ENCODE results near the gene UGT1A9.

UGT1A9 gene

GRCh38 chr2:233764761-233765160 lies 93.1 kb downstream of the UGT1A9 start:
- DNase-seq: no peak

DNA sequence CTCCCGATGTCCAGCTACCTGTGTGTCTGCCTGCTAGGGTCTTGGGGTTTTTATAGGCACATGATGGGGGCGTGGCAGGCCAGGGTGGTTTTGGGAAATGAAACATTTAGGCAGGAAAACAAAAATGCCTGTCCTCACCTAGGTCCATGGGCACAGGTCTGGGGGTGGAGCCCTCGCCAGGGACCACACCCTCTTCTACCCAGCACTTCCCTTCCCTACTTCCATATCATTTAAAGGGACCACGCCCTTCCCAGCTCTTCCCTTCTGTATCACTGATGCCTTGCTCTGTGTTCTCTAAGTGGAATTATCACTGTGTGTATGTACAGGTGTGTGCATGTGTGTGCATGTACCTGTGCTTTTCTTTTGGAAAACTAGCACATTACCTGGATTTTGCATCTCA lies 94.7 kb downstream of the UGT1A9 start:
- DNase-seq: no peak

DNA sequence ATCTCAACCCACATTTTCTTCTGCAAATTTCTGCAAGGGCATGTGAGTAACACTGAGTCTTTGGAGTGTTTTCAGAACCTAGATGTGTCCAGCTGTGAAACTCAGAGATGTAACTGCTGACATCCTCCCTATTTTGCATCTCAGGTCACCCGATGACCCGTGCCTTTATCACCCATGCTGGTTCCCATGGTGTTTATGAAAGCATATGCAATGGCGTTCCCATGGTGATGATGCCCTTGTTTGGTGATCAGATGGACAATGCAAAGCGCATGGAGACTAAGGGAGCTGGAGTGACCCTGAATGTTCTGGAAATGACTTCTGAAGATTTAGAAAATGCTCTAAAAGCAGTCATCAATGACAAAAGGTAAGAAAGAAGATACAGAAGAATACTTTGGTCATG lies 96.4 kb downstream of the UGT1A9 start:
- no peak for DNase-seq

- no peak for DNase-seq
These were observed 97.6 kb downstream of the UGT1A9 start for GRCh38 chr2:233769260-233769659.

DNA sequence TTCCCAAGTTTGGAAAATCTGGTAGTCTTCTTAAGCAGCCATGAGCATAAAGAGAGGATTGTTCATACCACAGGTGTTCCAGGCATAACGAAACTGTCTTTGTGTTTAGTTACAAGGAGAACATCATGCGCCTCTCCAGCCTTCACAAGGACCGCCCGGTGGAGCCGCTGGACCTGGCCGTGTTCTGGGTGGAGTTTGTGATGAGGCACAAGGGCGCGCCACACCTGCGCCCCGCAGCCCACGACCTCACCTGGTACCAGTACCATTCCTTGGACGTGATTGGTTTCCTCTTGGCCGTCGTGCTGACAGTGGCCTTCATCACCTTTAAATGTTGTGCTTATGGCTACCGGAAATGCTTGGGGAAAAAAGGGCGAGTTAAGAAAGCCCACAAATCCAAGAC lies 100.5 kb downstream of the UGT1A9 start:
- DNase-seq: no peak

DNA sequence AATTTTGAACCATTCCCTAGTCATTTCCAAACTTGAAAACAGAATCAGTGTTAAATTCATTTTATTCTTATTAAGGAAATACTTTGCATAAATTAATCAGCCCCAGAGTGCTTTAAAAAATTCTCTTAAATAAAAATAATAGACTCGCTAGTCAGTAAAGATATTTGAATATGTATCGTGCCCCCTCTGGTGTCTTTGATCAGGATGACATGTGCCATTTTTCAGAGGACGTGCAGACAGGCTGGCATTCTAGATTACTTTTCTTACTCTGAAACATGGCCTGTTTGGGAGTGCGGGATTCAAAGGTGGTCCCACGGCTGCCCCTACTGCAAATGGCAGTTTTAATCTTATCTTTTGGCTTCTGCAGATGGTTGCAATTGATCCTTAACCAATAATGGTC lies 100.9 kb downstream of the UGT1A9 start:
- no peak for DNase-seq

DNA sequence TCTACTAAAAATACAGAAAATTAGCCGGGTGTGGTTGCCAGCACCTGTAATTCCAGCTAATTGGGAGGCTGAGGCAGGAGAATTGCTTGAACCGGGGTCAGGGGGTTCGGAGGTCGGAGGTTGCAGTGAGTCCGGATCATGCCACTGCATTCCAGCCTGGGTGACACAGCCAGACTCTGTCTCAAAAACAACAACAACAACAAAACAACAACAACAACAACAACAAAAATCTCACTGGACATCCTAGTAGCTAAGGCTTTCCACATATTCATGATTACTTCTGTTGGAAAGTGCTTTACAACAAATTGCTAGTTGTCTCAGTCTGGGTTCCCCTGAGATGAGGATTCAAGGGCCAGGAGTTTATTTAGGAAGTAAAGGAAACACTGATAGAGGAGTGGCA lies 102.2 kb downstream of the UGT1A9 start:
- DNase-seq: no peak

DNA sequence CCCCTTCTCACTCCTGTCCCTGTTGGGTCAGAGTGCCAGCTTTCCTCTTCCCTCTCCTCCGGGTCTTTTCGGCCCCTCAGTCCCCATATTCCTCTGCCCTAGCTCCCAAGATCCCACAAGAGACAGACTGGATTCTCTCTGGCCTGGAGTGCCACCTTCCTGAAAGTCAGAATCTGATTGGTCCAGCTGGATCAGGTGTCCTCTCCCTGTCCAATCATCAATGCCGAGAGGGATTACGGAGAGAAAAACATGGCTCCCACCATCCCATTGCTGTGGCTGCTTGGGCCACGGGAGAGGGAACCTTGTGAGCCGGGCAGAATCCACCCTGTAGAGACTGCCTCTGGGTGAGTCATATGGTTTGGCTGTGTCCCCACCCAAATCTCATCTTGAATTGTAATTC lies 103.7 kb downstream of the UGT1A9 start:
- no peak for DNase-seq

DNA sequence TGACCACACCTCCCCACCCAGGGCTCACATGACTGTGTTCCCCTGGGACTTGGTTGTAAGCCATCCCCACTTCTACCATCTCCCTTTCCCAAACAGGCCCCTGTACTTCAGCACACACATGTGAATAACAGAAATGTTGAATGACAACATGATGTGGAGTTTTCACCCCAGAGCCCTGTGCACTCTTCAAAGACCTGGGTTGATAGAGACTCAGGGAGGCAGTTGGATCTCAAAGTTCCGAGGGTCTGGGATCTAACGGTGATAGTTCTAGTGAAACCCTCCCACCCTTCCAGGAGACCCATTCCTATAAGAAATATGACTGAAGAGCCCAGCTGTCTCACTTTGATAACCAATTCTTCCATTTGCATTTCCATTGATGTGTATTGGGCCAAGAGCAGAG lies 106.3 kb downstream of the UGT1A9 start, which contains the start of gene MROH2A:
TSS of gene MROH2A (plus strand) at position 301 of the 400 bp plus-strand sequence. CDS start 1,029 bp downstream, outside the sequence.
- DNase-seq: no peak

DNA sequence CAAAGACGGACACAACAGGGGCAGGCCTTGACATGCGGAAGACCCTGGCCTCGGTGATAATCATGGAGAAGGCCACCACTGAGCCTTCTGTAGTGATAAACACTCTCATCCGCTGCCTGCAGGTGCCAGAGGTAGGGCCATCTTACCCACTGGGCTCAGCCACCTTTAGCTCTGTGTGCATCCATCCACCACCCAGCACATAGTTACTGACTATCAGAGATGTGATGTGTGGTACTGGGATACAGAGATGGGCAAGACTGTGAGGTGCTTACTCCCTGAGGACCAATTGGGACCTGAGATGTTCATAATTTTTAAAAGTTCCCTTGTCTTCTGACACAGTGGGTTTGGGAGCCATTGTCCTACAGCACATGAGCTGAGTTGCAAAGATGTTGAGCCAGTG lies 108.0 kb downstream of the UGT1A9 start:
- no peak for DNase-seq

- no peak for DNase-seq
These were observed 109.1 kb downstream of the UGT1A9 start for GRCh38 chr2:233780771-233781170.

- no peak for DNase-seq
These were observed 117.9 kb downstream of the UGT1A9 start for GRCh38 chr2:233789554-233789953.

DNA sequence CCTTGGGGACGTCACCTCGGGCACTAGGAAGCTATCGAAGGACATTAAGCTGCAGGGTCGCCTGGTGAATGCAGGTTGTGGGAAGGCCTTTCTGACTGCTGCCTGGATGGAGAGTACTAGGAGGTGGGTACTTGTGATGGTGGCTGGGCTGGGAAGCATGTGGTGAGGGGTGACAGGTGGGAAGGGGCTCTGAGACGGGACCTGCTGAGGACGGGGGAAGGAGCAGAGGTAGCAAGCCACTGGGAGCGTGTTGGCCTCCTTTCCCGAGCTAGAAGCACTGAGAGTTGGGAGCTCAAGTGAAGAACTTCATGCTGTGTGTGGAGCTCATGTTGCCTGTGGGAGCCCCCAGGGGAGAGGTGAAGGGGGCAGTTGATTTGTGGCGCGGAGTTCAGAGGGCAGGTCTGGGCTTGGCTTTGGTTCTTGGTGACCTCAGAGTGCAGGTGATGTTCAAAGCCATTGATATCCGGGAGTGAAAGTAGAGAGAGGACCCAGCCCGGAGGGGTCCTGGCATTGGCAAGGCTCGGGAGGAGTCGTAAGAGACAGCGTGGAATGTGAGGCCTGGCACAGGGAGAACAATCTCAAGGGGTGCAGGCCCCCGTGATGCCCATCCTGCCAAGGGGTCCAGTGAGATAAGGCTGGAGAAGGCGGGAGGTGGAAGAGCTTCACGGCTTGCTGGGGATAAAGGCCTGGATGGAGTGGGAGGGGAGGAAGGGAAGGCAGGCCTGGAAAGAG lies 119.6 kb downstream of the UGT1A9 start:
- DNase-seq: no peak

DNA sequence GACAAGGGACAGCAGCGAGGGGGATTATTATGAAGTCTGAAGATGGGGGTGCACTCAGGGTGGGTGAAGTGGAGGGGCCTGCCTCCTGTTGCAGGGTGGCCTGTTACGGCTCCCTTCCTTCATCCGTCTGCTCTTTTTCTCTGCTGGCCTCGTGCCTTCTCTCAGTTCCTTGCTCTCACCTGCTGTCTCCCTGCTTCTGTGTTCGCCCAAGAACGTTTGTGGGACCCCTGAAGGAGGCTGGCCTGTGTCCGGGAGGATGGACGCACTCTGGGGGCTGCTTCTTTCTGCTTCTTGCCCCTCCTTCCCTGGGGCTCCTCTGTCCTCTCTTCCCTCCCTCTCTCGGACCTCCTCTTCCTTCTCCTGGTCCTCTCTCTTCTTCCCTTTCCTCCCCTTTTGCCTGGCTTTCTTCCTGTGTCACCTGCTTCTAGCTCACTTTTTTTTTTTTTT lies 120.2 kb downstream of the UGT1A9 start:
- no peak for DNase-seq

DNA sequence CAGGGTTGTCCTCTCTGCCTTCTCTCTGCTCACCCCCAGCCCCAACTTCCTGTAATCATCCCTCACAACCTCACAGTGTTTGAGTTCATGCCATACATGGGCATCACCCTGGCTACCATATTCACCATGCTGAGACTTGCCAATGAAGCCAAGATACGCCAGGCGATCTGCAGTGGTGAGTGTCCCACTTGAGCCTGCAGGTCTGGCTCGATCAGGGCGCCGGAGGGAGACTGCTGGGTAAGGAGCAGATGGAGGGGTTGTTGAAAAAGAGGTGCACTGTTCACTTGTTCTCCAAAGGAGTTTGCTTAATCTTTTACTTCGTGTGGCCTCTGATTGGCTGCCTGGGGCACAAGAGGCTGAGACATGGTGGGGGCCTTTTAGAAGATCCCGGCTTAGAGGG lies 121.0 kb downstream of the UGT1A9 start:
- DNase-seq: no peak

DNA sequence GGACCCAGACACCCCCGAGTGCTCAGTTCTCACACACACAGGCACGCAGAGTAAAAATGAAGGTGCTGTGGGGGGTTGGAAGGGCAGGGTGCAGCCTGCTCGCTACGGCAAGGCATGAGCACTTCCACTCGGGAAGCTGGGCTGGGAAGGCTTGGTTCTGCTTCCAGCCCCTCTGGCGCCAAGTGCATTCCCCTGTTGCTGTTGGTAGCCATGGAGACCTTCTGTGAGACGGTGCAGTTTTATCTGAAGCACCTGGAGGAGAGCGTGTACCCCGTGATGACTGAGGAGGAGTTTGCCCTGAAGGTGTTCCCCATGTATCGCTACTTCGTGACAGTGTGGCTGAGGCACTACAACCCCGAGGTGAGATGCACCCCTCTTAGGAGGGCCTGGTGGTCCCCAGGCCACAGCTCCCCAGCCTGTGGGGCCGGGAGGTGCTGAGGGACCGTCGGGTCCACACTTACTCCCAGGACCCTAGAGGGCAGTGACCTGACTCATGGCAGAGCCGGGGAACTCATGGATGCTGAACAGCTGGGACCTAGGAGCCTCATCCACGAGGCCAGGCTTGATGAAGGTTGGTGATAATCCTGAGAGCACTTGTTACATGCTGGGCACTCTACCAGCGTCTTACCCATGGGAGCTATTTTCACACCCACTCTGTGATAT lies 121.9 kb downstream of the UGT1A9 start:
- no peak for DNase-seq

- no peak for DNase-seq
These were observed 122.5 kb downstream of the UGT1A9 start for GRCh38 chr2:233794128-233794658.

DNA sequence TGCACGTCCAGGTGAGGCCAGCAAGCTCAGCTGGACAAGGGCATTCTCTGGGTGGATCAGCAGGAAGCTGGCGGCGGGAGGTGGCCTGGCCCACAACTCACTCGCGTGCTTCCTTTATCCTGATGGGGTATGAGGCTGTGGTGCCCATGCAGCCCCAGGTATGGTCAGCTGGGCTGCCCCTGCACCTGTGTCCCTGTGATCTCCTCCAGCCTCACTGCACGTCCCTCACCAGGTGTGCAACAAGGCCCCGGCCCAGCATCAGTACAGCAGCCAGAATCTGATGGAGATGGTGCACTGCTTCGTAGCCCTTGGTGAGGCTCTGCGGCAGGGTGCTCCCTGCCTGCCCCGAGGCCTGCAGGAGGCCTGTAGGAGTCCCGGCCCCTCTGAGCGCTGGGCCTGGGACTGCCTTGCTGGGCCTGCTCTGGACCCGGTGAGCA lies 124.1 kb downstream of the UGT1A9 start:
- DNase-seq: no peak

- no peak for DNase-seq
These were observed 124.6 kb downstream of the UGT1A9 start for GRCh38 chr2:233796254-233796653.

DNA sequence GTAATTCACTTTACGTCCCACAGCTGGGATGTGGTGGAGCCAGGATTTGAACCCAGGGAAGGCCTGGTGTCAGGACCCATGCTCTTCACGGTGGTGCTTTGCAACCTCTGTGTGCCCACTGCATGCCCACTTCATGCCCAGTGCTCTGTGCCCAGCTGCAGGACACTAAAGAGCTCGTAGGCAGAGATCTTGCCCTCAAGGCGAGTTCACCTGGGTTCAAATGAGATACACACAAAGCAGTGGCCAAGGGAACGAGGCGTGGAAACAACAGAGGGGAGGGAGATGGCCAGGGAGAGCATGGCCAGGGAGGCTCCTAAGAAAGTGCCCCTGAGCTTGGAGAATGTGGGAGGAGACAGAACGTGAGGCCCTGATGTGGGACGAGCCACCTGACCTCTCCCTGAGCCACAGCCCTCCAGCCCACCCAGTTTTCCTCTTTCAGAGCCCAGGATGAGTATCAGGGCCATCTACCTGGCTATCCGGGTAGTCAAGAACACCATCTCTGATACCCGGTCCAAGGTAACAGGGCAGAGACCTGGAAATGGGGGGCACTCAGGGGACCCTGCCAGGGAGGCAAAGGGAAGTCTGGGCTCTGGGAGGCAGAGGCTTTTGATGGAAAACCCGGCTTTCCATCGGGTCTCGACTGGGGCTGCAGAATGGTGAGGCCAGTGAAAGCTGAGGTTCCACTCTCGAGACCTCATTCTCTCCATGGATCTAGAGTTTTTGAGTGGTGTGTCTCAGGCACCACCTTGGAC lies 126.8 kb downstream of the UGT1A9 start:
- DNase-seq: no peak

DNA sequence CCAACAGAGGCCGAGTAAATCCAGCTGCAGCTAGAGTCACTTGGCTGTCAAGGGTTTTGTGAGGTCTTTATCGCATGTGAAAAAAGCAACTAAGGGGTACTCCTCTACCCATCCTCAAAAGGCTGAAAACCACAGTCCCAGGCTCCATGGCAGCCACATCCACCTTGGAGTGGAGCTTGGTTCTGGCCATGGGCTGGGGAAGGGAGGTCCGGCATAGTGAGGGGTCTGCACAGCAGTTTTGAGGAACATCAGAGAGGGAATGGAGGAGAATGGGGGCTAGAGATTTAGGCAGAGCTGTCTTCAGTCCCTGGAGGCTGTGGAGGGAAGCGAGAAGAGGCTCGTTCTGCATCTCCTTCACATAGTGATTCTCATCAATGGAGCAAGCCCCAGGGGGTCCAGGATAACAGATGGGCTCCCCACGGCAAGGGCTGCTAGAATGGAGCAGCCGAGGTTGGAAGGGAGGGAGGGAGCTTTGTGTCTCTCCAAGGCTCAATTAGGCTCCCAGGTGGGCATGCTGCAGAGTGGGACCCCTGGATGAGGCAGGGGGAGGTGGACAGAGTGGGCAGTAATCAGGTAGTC lies 127.5 kb downstream of the UGT1A9 start:
- no peak for DNase-seq

DNA sequence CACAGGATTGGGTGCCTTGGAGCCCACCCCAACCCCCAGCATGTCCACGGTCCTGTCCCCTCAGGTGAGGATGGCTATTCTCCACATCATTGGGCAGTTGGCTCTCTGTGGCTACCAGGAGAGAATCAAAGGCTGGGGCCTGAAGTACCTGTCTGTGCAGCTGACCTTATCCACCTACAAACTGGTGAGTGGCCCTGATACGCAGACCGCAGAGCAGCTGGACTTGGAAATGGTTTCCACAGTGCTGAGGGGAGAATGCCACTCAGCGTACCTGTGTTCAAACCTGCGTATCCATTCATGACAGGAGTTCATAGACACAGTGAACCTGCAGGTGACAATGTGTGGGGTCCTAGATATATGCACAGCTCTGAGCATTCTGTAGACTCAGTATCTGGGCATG lies 128.0 kb downstream of the UGT1A9 start:
- no peak for DNase-seq

GRCh38 chr2:233800208-233800607 lies 128.5 kb downstream of the UGT1A9 start:
- DNase-seq: no peak
